CD4-positive, alpha-beta T cell treated with Interleukin-2 at 100 ng/mL for 4 hours (primary cell): ENCODE measurements around the gene ZRANB1.

ENCODE experiments used
- DNase-seq: peaks from one replicate; pipeline ENCODE4 v3.0.0-alpha.2; 2020; ENCODE audit warnings: low spot score

ZRANB1 gene

DNA sequence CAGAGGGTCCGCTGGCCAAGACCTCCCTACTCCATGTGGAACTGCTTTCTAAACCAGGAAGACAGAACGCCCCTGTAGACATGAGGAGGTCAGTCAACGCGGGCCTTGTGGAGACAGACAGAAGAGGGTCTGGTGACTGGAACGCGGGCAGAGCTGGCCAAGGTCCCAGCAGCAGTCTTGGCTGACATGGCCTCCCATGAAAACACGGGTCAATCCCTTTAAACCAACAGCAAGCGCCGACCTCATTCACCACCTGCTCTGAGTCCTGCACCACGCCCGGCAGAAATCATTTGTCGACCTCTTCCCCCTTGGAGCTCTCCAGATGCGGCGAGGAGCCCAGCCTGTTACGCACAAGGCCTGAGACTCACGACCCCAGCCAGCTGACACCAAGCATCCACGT is 78.5 kb downstream of the ZRANB1 start:
- DNase-seq, result no peak

GRCh38 chr10:125020871-125021270 is 78.9 kb downstream of the ZRANB1 start:
- no peak for DNase-seq

- no peak for DNase-seq
Measured at GRCh38 chr10:125021686-125022344, 79.9 kb downstream of the ZRANB1 start.

- DNase-seq, result no peak
Measured at GRCh38 chr10:125022671-125023070, 80.7 kb downstream of the ZRANB1 start.

DNA sequence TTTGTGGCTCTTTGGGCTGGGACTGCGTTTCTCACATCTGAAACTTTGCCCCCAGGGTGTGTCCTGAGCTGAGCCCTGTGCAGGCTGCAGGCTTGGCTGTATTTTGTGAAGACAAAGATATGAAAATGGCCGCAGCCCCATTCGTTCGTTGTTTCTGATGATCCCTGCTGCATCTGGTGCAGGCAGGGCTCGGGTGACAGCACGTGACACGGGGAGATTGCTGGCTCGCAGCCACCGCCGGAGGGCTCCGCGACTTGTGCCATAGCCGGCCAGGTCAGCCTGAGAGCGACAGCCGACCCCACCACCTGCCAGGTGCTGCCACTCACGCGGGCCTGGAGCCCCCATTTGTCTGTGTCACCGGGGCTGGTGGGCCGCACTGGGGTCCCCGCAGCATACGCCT is 81.3 kb downstream of the ZRANB1 start:
- no peak for DNase-seq

DNA sequence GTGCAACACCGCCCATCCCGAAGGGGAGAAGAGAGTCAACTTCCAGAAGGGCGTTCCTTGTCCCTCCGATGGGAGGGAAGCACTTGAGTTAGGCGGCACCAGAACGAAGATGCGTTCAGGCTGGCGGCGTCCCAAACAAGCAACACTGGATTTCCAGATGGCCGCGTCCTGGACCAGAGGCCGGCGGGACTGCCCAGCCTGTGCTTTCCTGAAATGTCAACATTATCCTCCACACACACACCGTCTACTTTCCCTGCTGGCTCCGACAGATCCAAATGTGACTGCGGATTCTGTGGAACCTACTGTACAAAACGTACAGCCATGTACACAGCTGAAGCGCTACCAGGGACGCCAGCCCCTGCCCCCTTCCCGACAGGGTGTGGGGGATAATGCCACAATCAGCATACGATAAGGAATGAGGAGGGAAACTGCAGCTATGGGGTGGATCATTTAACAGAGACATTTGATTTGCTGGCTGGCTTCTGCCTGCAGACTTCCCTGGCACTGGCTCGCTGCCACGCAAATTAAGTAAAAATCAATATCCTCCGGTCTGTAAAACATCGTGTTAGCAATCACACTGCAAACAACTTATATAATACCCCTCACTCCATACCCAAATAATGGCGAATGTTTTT is 82.1 kb downstream of the ZRANB1 start:
- no peak for DNase-seq

- no peak for DNase-seq
Measured at GRCh38 chr10:125024497-125025234, 82.7 kb downstream of the ZRANB1 start.

- DNase-seq, result no peak
Measured at GRCh38 chr10:125025341-125025740, 83.4 kb downstream of the ZRANB1 start.

DNA sequence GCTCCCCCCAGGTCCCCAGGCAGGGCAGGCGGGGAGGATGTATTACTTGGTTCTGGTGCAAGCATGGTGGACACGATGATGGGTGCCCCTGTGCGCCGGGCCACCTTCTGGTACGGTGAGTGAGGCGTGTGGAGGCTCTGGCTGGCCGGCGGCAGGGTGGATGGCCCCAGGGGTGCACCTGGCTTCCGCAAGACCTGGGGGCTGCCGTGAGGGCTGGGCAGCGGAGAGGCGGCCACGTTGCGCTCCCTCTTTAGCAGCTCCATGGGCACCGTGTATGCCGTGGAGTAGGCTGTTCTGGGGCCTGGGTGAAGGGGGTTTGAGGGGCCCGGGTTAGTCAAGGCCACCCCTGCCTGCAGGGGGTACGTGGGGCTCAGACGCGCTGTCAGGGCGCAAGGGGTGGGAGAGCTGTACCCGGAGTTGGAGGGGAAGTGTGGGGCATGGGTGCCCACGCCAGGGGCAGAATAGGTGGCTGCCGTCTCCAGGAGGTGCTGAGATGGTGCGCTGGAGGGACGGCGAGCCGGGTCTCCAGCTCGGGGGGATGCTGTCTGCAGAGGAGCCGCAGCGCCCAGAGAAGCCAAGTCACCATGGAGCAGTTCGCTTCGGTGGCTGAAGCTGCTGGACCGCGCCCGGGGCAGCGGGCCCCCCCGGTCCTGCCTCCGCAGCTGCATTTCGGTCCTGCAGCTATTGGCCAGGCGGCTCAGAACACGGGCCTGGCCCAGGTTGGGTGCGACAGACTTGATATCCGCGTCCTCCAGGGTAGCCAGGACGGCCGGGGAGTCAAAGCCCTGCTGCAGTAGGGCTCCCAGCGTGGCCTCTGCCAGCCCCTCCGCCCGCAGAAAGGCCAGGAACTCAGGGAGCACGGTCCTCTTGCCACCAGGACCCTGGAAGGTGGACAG is 84.4 kb downstream of the ZRANB1 start:
- DNase-seq, result no peak

DNA sequence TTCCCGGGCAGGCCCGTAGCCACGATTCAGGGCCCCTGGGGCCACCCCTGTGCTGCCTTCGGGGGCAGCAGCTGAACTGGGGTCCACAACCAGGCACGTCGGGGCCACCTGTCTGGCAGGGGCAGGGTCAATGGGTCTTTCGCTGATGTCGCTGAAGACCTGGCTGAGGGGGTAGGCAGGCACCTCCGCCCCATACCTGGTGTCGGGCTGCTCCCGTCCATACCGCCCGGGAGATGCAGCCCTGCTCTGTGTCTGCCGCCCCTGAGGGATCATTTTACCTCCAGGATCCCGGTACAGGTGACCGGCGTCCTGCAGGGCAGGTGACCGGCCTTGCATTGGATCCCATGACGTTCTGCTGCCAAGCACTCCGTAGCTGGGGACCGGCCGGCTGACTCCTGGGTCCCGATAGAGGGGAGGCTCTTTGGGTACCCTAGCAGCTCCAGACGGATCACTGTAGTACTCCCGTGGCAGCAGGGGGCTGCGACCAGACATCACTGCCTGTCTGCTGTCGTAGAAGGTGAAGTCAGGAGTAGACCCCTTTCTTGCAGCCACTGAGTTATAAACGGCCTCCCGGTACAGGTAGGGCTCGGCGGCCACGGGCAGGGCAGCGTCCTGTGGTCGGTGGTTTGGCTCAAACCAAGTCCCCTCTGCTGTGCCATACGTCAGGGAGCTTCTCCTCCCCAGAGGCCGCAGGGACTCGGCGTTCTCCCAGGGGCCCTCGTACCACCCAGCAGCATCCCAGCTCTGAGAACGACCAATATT is 85.2 kb downstream of the ZRANB1 start:
- no peak for DNase-seq

DNA sequence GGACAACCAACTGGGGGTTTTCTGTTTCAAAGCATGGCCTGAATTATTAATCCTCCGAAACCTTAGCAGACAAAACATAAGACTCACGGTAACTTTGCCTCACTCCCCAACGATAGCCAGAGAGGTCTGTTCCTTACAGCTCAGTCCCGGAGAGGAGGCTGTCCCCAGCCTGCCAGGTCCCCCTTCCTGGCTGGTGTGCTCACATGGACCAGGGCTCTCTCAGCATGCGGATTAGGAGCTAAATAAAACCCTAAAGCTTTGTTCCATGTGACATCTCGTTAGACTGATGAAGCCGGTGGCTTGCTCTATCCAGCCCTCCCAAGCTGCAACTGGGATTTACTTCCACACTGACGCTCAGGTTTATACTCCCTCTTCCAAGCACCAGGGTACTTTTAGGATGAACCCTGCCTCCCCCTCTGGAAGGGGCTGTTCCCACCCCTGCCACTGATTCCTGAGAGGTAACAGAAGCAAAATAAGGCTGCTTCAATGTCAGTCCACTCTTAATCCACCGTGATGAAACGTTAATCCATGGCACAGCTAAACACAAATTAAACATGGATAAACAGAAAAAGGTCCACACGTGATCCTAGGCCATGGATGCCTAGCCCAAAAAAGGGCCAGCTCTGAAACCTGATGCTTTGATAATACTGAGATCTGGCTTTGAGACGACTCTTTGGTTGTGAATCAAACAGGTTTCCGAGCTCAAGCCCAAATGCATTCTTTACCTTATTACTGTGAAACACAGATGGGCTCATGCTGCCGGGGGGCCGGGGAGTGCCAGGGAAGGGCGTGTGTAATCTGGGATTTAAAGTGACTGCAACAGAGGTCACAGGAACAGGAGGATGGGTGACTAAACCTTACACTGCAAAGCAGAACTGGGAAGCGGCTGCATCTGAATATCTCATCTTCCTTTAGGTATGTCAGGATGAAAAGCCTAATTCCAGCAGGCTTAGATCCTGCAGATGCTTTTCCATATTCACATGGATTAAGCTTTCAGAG is 86.2 kb downstream of the ZRANB1 start:
- DNase-seq, result no peak

GRCh38 chr10:125029584-125030242 is 87.8 kb downstream of the ZRANB1 start:
- no peak for DNase-seq

GRCh38 chr10:125030567-125031197 is 88.8 kb downstream of the ZRANB1 start:
- DNase-seq, result no peak

- DNase-seq, result no peak
Measured at GRCh38 chr10:125032474-125033020, 90.6 kb downstream of the ZRANB1 start.

- DNase-seq, result no peak
Measured at GRCh38 chr10:125033146-125033924, 91.4 kb downstream of the ZRANB1 start.

DNA sequence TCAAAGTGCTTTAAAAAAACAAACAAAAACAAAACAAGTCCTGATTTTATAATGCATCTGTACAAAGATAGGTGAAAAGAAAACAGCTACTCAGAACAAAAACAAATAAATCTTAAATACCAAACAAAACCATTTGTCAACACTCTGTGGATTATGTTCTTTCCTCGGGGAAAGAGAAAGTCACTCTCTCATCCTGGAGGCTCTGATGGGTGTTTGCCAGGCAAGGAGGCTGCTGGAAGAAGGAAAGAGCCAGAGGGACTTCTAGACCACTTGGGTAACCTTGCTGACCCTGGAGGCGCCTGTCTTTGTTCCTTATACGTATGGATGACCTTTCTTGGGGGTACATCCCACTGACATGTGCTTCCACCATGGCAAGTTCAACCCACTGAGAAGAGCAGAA is 92.8 kb downstream of the ZRANB1 start:
- DNase-seq, result no peak

DNA sequence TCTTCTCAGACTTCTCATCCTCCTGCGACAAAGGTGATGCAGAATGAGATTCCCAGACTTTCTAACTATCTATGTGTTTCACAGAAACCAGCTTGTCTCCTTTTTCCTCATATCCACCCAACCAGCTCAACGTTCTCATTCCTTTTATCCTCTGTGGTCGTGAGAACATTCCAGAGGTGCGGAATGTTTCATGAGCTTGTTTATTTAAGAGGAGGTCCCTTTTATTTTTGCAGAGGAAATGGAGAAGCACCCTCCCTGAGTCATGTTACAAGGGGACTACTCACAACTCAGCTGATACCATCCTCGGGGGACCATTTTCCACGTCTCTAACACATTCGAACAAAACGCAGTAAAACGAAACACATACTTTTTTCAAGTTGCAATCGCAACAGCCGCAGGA is 93.2 kb downstream of the ZRANB1 start:
- no peak for DNase-seq
